Activated CD4-positive, alpha-beta T cell treated with anti-CD3 and anti-CD28 coated beads, Interleukin-2, amount 50 U/mL, for 1 hour (primary cell): ENCODE data around the gene HSD3B2.

Source experiments
- DNase-seq: peaks from one replicate; pipeline ENCODE4 v3.0.0-alpha.2; 2020

Gene HSD3B2

DNA sequence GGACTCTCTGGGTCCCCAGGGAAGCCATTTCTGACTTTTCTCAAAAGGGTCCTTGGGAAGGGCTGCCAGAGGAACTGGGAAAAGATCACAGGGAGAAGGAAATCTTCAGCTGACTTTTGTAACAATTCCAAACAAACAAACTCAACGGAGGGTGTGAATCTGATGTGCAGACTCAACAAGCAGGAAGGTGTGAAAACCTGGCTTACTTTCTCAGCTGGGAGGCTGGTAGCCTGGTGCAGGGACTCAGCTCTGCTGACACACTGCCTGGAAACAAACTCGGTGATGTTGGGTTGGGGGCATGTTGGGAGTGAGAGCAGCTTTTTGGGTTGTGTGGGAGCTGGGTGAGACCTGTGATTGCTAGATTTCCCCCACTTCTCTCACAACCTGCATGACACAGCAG lies 10.2 kb upstream of the HSD3B2 start:
- no peak for DNase-seq

- no peak for DNase-seq
Measured at GRCh38 chr1:119409731-119410130, 5.2 kb upstream of the HSD3B2 start.

- no peak for DNase-seq
Measured at GRCh38 chr1:119410961-119411360, 4.0 kb upstream of the HSD3B2 start.

DNA sequence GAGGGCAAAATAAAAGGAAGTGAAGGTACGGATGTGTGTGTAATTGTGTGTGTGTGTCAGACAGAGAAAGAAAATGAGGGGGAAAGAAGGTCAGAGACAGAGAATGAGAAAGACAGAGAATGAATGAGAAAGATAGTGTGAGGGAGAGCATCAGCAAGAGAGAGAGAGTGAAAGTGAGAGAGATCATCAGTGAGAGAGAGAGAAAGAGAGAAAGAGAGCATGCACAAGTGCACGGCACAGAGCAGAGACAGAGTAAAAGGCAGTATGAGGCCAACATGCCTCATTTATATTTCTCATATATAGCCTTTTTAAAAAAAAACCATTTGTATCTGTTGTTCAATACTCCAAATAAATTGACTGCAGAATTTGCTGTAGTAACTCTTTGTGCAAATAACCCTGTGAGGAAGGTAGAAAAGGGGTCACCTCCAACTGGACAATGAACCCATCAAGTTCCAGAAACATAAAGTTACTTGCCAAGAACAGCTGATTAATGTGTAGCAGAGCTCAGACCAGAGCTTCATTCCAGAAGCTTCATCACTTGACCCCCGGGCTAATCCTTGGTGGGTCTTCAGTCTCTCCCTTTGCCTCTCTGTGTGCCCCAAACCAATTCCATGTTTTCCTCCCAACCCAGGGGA lies 1.2 kb downstream of the HSD3B2 start:
- DNase-seq = no peak

- no peak for DNase-seq
Measured at GRCh38 chr1:119419109-119419508, 4.2 kb downstream of the HSD3B2 start.

DNA sequence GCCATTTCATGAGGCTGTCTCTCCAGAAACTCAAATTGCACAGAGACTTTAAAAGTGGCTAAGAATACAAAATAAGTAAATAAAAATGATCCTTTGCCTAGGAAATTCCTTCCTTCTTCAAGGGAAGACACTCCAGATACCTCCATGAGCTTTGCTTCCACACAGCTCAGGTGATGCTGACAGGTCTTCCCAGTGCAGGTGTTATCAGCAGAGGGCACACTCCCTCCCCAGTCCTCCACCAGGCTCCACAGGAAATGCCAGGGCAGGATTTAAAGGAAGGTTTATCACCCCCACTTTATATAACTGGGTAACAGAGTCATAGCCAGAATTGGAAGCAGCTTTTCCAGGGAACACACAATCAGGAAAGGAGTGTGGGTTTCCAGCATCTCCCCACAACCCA lies 5.7 kb downstream of the HSD3B2 start:
- DNase-seq = no peak

DNA sequence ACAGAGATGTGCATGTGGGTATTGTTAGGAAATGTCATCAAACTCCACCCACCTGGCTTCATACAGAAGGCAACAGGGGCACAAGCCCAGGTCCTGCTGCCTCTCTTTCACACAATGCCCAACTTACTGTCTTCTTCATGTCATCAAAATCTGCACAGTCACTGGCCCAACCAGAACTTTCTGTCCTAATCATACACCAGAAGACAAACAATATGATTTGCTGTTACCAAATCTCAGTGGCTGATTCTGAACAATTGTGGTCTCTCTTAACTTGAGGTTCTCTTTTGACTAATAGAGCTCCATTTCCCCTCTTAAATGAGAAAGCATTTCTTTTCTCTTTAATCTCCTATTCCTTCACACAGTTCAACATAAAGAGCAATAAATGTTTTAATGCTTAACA lies 7.7 kb downstream of the HSD3B2 start:
- no peak for DNase-seq

DNA sequence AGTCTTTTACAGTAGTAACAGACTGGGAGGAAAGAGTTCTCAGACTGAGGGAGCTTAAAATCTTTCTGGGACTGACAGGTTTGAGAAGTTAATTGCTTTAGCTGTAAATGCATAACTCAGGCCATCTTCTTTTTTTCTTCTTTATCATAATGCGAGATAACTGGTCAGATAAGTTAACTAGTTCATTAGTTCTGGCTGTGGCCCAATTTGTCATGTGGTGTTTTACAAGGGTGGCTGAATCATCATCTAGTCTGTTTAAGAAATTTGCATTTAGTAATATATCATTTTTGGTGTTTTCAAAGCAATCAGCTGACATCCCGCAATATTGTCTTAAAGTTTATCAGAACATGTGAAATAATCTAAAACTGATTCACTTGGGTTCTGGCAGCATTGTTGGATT lies 14.0 kb downstream of the HSD3B2 start:
- DNase-seq = no peak

GRCh38 chr1:119429687-119430086 lies 14.7 kb downstream of the HSD3B2 start:
- DNase-seq = no peak

- no peak for DNase-seq
Measured at GRCh38 chr1:119430486-119430885, 15.5 kb downstream of the HSD3B2 start.

GRCh38 chr1:119431836-119432235 lies 16.9 kb downstream of the HSD3B2 start:
- no peak for DNase-seq

GRCh38 chr1:119435052-119435451 lies 20.1 kb downstream of the HSD3B2 start:
- DNase-seq = no peak

DNA sequence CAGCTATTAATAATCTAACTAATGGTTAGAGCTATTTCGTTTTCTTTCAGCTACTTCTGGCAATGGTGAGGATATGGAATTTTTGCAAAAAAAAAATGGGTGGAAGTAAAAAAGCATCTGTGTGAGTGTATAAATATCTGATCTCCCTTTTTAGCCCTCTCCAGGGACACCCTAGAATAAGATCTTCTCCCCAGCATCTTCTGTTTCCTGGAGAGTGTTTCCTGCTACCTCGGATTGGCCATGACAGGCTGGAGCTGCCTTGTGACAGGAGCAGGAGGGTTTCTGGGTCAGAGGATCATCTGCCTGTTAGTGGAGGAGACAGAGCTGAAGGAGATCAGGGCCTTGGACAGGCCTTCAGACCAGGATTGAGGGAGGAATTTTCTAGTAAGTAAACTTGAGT lies 23.8 kb downstream of the HSD3B2 start:
- DNase-seq = no peak

GRCh38 chr1:119440721-119441307 lies 25.9 kb downstream of the HSD3B2 start:
- DNase-seq = no peak

DNA sequence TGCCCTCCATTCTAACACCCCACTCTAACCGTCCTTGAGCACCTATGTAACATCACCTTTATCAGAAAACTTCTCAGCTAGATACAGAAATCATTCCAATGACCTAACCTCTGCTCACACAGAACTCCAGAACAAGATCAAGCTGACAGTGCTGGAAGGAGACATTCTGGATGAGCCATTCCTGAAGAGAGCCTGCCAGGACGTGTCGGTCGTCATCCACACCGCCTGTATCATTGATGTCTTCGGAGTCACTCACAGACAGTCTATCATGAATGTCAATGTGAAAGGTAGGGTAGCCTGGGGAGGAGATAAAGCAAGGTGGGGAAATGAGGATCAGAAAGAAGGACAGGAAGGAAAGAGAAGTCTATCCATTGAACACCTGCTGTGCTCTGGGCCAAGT lies 27.8 kb downstream of the HSD3B2 start:
- DNase-seq = no peak

- DNase-seq = no peak
Measured at GRCh38 chr1:119446321-119446720, 31.4 kb downstream of the HSD3B2 start.

DNA sequence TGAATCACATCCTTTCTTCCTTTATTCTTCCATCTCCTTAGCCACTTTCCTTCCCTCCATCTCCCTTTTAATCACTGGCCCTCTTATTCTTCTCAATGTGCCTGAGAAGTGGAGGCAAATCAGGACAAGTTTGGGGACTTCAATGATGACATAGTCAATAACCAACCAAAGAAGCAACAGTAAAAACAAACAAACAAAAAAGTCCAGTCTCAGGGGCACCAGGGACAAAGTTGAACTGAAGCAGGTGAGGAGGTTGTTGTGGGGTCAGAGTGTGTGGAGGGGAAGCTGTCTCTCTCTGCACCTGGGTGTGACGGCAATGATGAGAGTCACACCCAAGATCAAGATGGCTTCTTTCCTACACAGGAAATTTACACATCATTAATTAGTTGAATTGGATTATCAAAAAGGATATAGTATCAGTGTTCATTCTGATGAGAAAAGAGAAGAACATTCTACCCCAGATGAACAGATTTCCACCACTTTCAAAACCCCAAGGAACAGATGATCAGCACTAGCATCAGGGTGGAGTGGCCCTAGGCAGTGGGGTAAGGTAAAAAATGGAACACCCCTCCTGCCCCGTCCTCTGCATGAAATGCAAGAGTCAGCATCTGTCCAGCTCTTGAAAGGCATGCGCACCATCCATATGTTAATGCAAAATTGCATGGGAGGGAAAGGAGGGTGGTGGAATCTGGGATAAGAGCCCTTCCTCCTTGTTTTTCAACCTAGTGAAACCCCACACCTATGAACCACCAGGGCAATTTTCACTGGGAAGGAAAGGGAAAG lies 32.6 kb downstream of the HSD3B2 start:
- no peak for DNase-seq

GRCh38 chr1:119448127-119448511 lies 33.2 kb downstream of the HSD3B2 start:
- no peak for DNase-seq

- DNase-seq = no peak
Measured at GRCh38 chr1:119449971-119450370, 35.0 kb downstream of the HSD3B2 start.

DNA sequence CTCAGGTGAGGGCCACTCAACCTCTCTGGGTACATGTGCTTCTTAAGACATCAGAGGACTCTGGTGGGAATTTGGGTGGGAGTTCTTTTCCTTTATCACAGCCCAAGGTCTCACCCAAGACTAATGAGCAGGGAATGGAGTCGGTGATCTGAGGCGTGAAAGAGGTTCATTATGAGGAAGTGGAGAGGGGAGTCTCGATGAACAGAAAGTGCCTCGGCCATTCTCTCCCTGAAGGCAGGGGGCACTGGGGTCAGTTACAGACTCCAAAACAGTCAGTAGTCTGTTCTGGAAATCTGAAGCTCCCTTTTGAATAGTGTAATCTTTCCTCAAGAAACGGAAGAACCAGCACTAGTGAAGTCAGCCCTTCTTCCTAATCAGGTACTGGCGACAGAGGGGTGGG lies 36.2 kb downstream of the HSD3B2 start:
- no peak for DNase-seq

DNA sequence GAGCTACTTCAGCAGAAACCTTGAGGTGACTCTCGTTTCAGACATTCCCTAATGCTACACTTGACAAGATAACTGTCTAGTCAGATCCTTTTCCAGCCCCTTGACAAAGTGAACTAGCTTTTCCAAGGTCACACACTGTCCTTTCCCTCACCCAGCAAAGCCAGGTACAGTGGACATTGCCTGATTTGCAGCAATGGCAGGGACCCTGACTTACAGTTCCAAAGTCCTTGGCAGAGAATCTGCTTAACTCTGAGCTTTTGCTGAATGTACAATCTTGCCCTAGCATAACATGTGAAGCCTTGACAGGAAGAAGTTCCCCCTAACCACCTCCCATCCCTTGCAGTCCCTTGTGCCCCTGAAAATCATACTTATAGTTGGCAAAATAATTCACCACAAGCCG lies 37.1 kb downstream of the HSD3B2 start:
- no peak for DNase-seq

DNA sequence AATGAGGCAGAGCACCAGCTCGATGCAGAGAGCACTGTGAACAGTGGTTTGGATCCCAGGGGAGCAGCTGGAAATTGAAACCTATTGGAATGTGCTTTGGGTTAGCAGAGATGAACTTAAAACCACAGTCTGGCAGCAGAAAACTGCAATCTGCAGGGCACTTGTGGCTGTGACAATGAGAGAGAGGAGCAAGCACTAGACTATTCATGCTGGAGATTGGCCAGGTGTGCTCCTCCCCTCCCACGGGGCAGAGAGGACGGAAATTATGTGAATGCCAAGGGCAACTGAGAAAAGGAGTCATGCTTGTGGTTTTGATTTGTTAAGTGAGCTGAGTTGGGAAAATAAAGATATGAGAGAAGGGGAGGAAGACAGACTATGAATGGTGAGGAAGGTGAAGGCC lies 38.1 kb downstream of the HSD3B2 start:
- no peak for DNase-seq

GRCh38 chr1:119462964-119463363 lies 48.0 kb downstream of the HSD3B2 start:
- DNase-seq = no peak

- DNase-seq = no peak
Measured at GRCh38 chr1:119463569-119463968, 48.6 kb downstream of the HSD3B2 start.

- no peak for DNase-seq
Measured at GRCh38 chr1:119466445-119466844, 51.5 kb downstream of the HSD3B2 start.
